GM12878 (cell line): ENCODE results near the gene NCKAP5. TPM values are rescaled to one million over a fixed set of nuclear protein-coding genes. Genes with fewer than 3 reads are reported as not detected.

ENCODE experiments used
- BACH1 ChIP-seq: fragments of 450-650 bp; IDR thresholded peaks from 2 replicates; pipeline ENCODE4 v1.6.1; 2017; ENCODE audit warnings: mild to moderate bottlenecking, borderline replicate concordance
- POU2F2 ChIP-seq: IDR thresholded peaks from 3 replicates; pipeline ENCODE4 v1.6.1; 2011; ENCODE audit warnings: low read depth, mild to moderate bottlenecking, low read length, borderline replicate concordance
- RELB ChIP-seq: fragments of 450-650 bp; IDR thresholded peaks from 2 replicates; pipeline ENCODE4 v1.6.1; 2017; ENCODE audit warnings: low read depth, mild to moderate bottlenecking, moderate library complexity
- USF1 ChIP-seq: IDR thresholded peaks from 2 replicates; pipeline ENCODE4 v1.6.1; 2011; ENCODE audit warnings: borderline replicate concordance, low read depth, mild to moderate bottlenecking, moderate library complexity, mixed read lengths, low read length; ENCODE audit not compliant: insufficient read depth; ENCODE audit errors: extremely low read length
- WRNIP1 ChIP-seq: IDR thresholded peaks from 2 replicates; pipeline ENCODE4 v1.6.1; 2011; ENCODE audit warnings: low read depth, low read length, improper control_type of control experiment, borderline replicate concordance
- YY1 ChIP-seq: IDR thresholded peaks from 2 replicates; pipeline ENCODE4 v1.6.1; 2011; ENCODE audit warnings: low read depth, mild to moderate bottlenecking, low read length
- ZBTB11 ChIP-seq: fragments of 450-650 bp; formaldehyde crosslinking; IDR thresholded peaks from 2 replicates; pipeline ENCODE4 v1.5.0; 2022; ENCODE audit warnings: mild to moderate bottlenecking, missing genetic modification characterization
- ZNF592 ChIP-seq: fragments of 450-650 bp; IDR thresholded peaks from 2 replicates; pipeline ENCODE4 v1.6.1; 2017; ENCODE audit warnings: mild to moderate bottlenecking, moderate library complexity
- ZNF622 ChIP-seq: fragments of 450-650 bp; IDR thresholded peaks from 2 replicates; pipeline ENCODE4 v1.6.1; 2017; ENCODE audit warnings: mild to moderate bottlenecking, inconsistent platforms
- polyA plus RNA-seq, 11 experiments: library from polyadenylated mRNA; depleted of rRNA in 4 of 11; unstranded in 6 of 11; stranded (reverse) in 5 of 11; fragments of >200 nt; fragmentation: Nextera tagmentation in 4 of 11; fragmentation: Illumina TruSeq in 1 of 11; extraction: Ambion mirVana in 4 of 11; extraction: Trizol in 1 of 11; gene quantifications; 1 replicate in 1 of 11; 2 replicates in 10 of 11; pipeline versions ENCODE4 v1.2.1 to v1.2.3, GENCODE V29; 2011 to 2016; ENCODE audit warnings: inconsistent platforms in 2 of 11, missing spikeins in 2 of 11, low read depth in 1 of 11
- total RNA-seq, 4 experiments: library from RNA; depleted of rRNA in 3 of 4; stranded (reverse); fragments of >200 nt in 3 of 4; fragmentation: Illumina TruSeq in 1 of 4; extraction: Trizol in 1 of 4; gene quantifications; 2 replicates each; pipeline versions ENCODE4 v1.2.1 to v1.2.3, GENCODE V29; 2013 to 2021

The NCKAP5 gene
- total and polyA plus RNA-seq, 10 of the 15 experiments (the other 5 are each of a cell fraction or from before 2014, with no cell fraction given), result 0.06 to 0.44 (median 0.16) TPM

- TF ChIP-seq ZNF592 (no peak), ZNF622 (no peak), YY1 (no peak), WRNIP1 (no peak), BACH1 (peak; percentile 25; the same call in 1 of the 2 replicates), RELB (peak; percentile 58; the same call in 1 of the 2 replicates), POU2F2 (no peak), USF1 (no peak), ZBTB11 (no peak)
- TF ChIP-seq, all 136 proteins: peak for 19
Observed at GRCh38 chr2:132953771-132954170, 614.5 kb downstream of the NCKAP5 start (continued).
